ENCODE measurements around the gene PHF20. TPM values are rescaled to one million over a fixed set of nuclear protein-coding genes. Genes with fewer than 3 reads are reported as not detected.
"Not testable (repeated sequence)": the region's sequence is repeated elsewhere in the genome, so short reads cannot be mapped to it uniquely, and the experiment has no call there.

PHF20 gene
- total RNA-seq, 2 donors from 2014 or later: 60.4 to 88.6 TPM

- Mint-ChIP-seq H3K9me3 (no peaks in the 10 kb centered on the region), H3K27me3 (no peaks in the 10 kb centered on the region), H3K4me3 (no peak overlapping the region), H3K4me1 (ENCODE audit: low read depth in 2 of 2) (peaks cover 28% of the 10 kb centered on the region in 2 donors), H3K27ac (no peak overlapping the region), H3K36me3 (peaks cover 7% of the 10 kb centered on the region)
- ATAC-seq: no peak
- no peak for DNase-seq (ENCODE audit: low spot score)
These were observed 56.6 kb downstream of the PHF20 start for GRCh38 chr20:35828434-35828833.

GRCh38 chr20:35828916-35829315 is 57.1 kb downstream of the PHF20 start:
- DNase-seq (ENCODE audit: low spot score) (no peak), ATAC-seq (no peak)
- Mint-ChIP-seq H3K27me3 (no peaks in the 10 kb centered on the region), H3K27ac (no peak overlapping the region), H3K4me3 (no peak overlapping the region), H3K4me1 (ENCODE audit: low read depth in 2 of 2) (peaks cover 28 to 29% of the 10 kb centered on the region in 2 donors), H3K36me3 (peaks cover 7% of the 10 kb centered on the region), H3K9me3 (no peaks in the 10 kb centered on the region)

GRCh38 chr20:35830264-35830663 is 58.4 kb downstream of the PHF20 start:
- Mint-ChIP-seq H3K9me3 (no peaks in the 10 kb centered on the region), H3K4me3 (no peak overlapping the region), H3K36me3 (peaks cover 7% of the 10 kb centered on the region), H3K4me1 (ENCODE audit: low read depth in 2 of 2) (peaks cover 28 to 29% of the 10 kb centered on the region in 2 donors), H3K27ac (no peak overlapping the region), H3K27me3 (no peaks in the 10 kb centered on the region)
- ATAC-seq: no peak
- no peak for DNase-seq (ENCODE audit: low spot score)

GRCh38 chr20:35831029-35831428 is 59.2 kb downstream of the PHF20 start:
- no peaks in the 10 kb centered on the region for H3K9me3 Mint-ChIP-seq
- no peak overlapping the region for H3K4me3 Mint-ChIP-seq
- no peaks in the 10 kb centered on the region for H3K27me3 Mint-ChIP-seq
- peaks cover 7% of the 10 kb centered on the region for H3K36me3 Mint-ChIP-seq
- DNase-seq (ENCODE audit: low spot score) (no peak), ATAC-seq (no peak)
- peak overlapping the region in 1 of 2 donors; percentile 5 for H3K27ac Mint-ChIP-seq
- H3K4me1 Mint-ChIP-seq (ENCODE audit: low read depth in 2 of 2): peaks cover 27 to 29% of the 10 kb centered on the region in 2 donors

GRCh38 chr20:35831971-35832370 is 60.2 kb downstream of the PHF20 start:
- H3K27ac Mint-ChIP-seq: peak overlapping the region in 1 of 2 donors; percentile 5
- H3K9me3 Mint-ChIP-seq: no peaks in the 10 kb centered on the region
- DNase-seq (ENCODE audit: low spot score) (no peak), ATAC-seq (no peak)
- peaks cover 7% of the 10 kb centered on the region for H3K36me3 Mint-ChIP-seq
- peaks cover 20 to 24% of the 10 kb centered on the region in 2 donors for H3K4me1 Mint-ChIP-seq (ENCODE audit: low read depth in 2 of 2)
- H3K4me3 Mint-ChIP-seq: no peak overlapping the region
- H3K27me3 Mint-ChIP-seq: no peaks in the 10 kb centered on the region

GRCh38 chr20:35833241-35833640 is 61.4 kb downstream of the PHF20 start:
- Mint-ChIP-seq H3K9me3 (no peaks in the 10 kb centered on the region), H3K27ac (peak overlapping the region in 1 of 2 donors; percentile 14), H3K4me3 (no peak overlapping the region), H3K4me1 (ENCODE audit: low read depth in 2 of 2) (peaks cover 24 to 26% of the 10 kb centered on the region in 2 donors), H3K36me3 (peaks cover 7% of the 10 kb centered on the region), H3K27me3 (no peaks in the 10 kb centered on the region)
- DNase-seq (ENCODE audit: low spot score) (no peak), ATAC-seq (no peak)

GRCh38 chr20:35837577-35838195 is 65.9 kb downstream of the PHF20 start:
- no peak for ATAC-seq
- H3K27ac Mint-ChIP-seq: no peak overlapping the region
- peaks cover 21 to 24% of the 10 kb centered on the region in 2 donors for H3K4me1 Mint-ChIP-seq (ENCODE audit: low read depth in 2 of 2)
- no peaks in the 10 kb centered on the region for H3K27me3 Mint-ChIP-seq
- peaks cover 4% of the 10 kb centered on the region for H3K9me3 Mint-ChIP-seq
- H3K4me3 Mint-ChIP-seq: no peak overlapping the region
- peaks cover 5% of the 10 kb centered on the region for H3K36me3 Mint-ChIP-seq
- no peak for DNase-seq (ENCODE audit: low spot score)

GRCh38 chr20:35838205-35838604 is 66.4 kb downstream of the PHF20 start:
- H3K36me3 Mint-ChIP-seq: peaks cover 6% of the 10 kb centered on the region
- no peak overlapping the region for H3K4me3 Mint-ChIP-seq
- DNase-seq (ENCODE audit: low spot score) (no peak), ATAC-seq (no peak)
- H3K4me1 Mint-ChIP-seq (ENCODE audit: low read depth in 2 of 2): peaks cover 21% of the 10 kb centered on the region in 2 donors
- no peak overlapping the region for H3K27ac Mint-ChIP-seq
- no peaks in the 10 kb centered on the region for H3K27me3 Mint-ChIP-seq
- peaks cover 4% of the 10 kb centered on the region for H3K9me3 Mint-ChIP-seq

- Mint-ChIP-seq H3K36me3 (peaks cover 20% of the 10 kb centered on the region), H3K27me3 (no peaks in the 10 kb centered on the region), H3K4me3 (no peak overlapping the region), H3K27ac (no peak overlapping the region), H3K9me3 (peaks cover 4% of the 10 kb centered on the region), H3K4me1 (ENCODE audit: low read depth in 2 of 2) (peaks cover 16 to 21% of the 10 kb centered on the region in 2 donors)
- no peak for DNase-seq (ENCODE audit: low spot score)
- ATAC-seq: no peak
These were observed 68.1 kb downstream of the PHF20 start for GRCh38 chr20:35839904-35840303.

GRCh38 chr20:35840421-35840820 is 68.6 kb downstream of the PHF20 start:
- no peaks in the 10 kb centered on the region for H3K27me3 Mint-ChIP-seq
- no peak for DNase-seq (ENCODE audit: low spot score)
- peaks cover 4% of the 10 kb centered on the region for H3K9me3 Mint-ChIP-seq
- ATAC-seq: no peak
- peak overlapping the region; percentile 37 to 61 for H3K27ac Mint-ChIP-seq
- peaks cover 20% of the 10 kb centered on the region for H3K36me3 Mint-ChIP-seq
- no peak overlapping the region for H3K4me3 Mint-ChIP-seq
- peaks cover 16 to 21% of the 10 kb centered on the region in 2 donors for H3K4me1 Mint-ChIP-seq (ENCODE audit: low read depth in 2 of 2)

GRCh38 chr20:35842361-35842760 is 70.5 kb downstream of the PHF20 start:
- no peak for ATAC-seq
- H3K36me3 Mint-ChIP-seq: peaks cover 20% of the 10 kb centered on the region

GRCh38 chr20:35843894-35844293 is 72.1 kb downstream of the PHF20 start:
- Mint-ChIP-seq H3K36me3 (peaks cover 20% of the 10 kb centered on the region), H3K4me1 (ENCODE audit: low read depth in 2 of 2) (peaks cover 17 to 18% of the 10 kb centered on the region in 2 donors)
- H3K27me3 Mint-ChIP-seq; H3K9me3 Mint-ChIP-seq; H3K27ac Mint-ChIP-seq; ATAC-seq; DNase-seq (ENCODE audit: low spot score); H3K4me3 Mint-ChIP-seq: not testable (repeated sequence)

More at GRCh38 chr20:35842361-35842760, 70.5 kb downstream of the PHF20 start:
- no peak overlapping the region for H3K27ac Mint-ChIP-seq
- peaks cover 16 to 18% of the 10 kb centered on the region in 2 donors for H3K4me1 Mint-ChIP-seq (ENCODE audit: low read depth in 2 of 2)
- no peak for DNase-seq (ENCODE audit: low spot score)
- H3K4me3 Mint-ChIP-seq: no peak overlapping the region
- no peaks in the 10 kb centered on the region for H3K27me3 Mint-ChIP-seq
- H3K9me3 Mint-ChIP-seq: peaks cover 4% of the 10 kb centered on the region

GRCh38 chr20:35845561-35845960 is 73.7 kb downstream of the PHF20 start:
- peaks cover 4% of the 10 kb centered on the region for H3K9me3 Mint-ChIP-seq
- H3K27ac Mint-ChIP-seq: no peak overlapping the region
- no peak for DNase-seq (ENCODE audit: low spot score)
- ATAC-seq: no peak
- no peaks in the 10 kb centered on the region for H3K27me3 Mint-ChIP-seq
- peaks cover 20% of the 10 kb centered on the region for H3K36me3 Mint-ChIP-seq
- no peak overlapping the region for H3K4me3 Mint-ChIP-seq
- peaks cover 14 to 18% of the 10 kb centered on the region in 2 donors for H3K4me1 Mint-ChIP-seq (ENCODE audit: low read depth in 2 of 2)

- ATAC-seq (no peak), DNase-seq (ENCODE audit: low spot score) (no peak)
- Mint-ChIP-seq H3K27ac (peak overlapping the region in 1 of 2 donors; percentile 47), H3K4me1 (ENCODE audit: low read depth in 2 of 2) (peaks cover 13 to 23% of the 10 kb centered on the region in 2 donors), H3K36me3 (peaks cover under 1% of the 10 kb centered on the region), H3K27me3 (no peaks in the 10 kb centered on the region), H3K4me3 (no peak overlapping the region), H3K9me3 (no peaks in the 10 kb centered on the region)
These were observed 77.9 kb downstream of the PHF20 start for GRCh38 chr20:35849706-35850105.

GRCh38 chr20:35851659-35852058 is 79.8 kb downstream of the PHF20 start:
- H3K36me3 Mint-ChIP-seq: not testable (repeated sequence)

More at GRCh38 chr20:35851659-35852058, 79.8 kb downstream of the PHF20 start:
- not testable (repeated sequence) for DNase-seq (ENCODE audit: low spot score); H3K27me3 Mint-ChIP-seq; H3K27ac Mint-ChIP-seq; H3K4me3 Mint-ChIP-seq; ATAC-seq; H3K9me3 Mint-ChIP-seq
- H3K4me1 Mint-ChIP-seq (ENCODE audit: low read depth in 2 of 2): peaks cover 20 to 28% of the 10 kb centered on the region in 2 donors

Measured in natural killer cell treated with Interleukin-12 subunit alpha and Interleukin-12 subunit beta and Interleukin-15 and Interleukin-18, amount 100 ng/mL, for 72 hours (primary cell).